ENCODE data around the gene STXBP6.

The STXBP6 gene

GRCh38 chr14:24887623-24888304 is 162.2 kb downstream of the STXBP6 start:
- DNase-seq (ENCODE audit: low spot score), result no peak

DNA sequence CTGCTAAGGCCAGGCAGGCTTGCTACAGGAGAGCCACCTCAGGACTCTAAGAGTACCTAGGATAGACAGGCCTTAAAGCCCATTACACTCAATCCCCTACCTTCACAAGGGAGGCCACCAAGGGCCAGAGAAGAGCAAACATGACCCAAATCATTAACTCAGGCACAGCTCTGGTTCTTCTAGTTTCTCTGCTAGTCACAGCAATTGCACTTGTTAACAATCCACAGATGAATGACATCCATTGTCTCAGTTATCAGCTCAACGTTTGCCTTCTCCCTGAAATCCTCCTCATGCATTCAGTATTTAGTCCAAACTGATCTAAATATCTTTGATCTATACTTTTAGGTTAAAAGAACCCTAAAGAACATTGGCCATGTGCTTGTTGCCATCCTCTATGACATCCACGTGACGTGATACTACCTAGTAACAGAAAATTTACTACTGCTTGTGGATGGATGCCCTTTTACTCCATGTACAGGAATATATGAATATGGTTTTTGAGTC is 164.5 kb downstream of the STXBP6 start:
- DNase-seq (ENCODE audit: low spot score), result peak; percentile 71

GRCh38 chr14:24883576-24883975 is 166.4 kb downstream of the STXBP6 start:
- DNase-seq (ENCODE audit: low spot score), result no peak

DNA sequence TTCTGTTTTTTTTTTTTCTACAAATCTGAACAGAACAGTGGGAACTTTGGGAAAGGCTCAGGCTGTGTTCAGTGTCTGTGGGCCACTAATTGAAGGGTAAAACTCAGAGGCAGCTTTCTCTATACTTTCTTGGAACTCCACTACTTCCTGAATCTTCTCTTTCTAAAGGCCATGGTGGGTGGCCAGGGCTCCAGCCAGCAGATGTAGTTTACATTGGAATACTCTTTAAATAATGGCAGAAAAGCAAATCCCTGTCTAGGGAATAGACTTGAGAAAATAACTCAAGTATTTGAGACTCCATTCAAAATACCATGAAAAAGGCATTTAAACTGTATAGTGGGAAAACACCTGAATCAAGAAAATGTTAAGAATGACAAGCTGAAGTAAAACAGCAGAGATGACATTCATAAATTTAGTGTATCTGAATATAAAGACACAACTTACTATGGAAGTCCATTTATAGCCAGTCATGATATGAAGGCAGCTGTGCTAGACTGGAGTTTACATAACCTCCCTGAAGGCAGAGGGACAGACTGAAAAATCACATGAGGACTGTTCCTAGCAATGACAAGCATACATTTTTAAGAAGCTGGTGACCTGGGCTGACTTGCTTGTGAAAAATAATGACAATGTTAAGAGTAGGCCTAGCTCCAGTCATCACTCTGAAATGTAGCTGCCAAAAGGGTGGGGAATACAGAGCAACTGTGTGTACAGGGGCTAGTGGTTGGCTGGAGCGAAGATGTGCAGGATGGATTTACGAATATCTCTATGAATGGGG is 168.6 kb downstream of the STXBP6 start:
- no peak for DNase-seq (ENCODE audit: low spot score)

DNA sequence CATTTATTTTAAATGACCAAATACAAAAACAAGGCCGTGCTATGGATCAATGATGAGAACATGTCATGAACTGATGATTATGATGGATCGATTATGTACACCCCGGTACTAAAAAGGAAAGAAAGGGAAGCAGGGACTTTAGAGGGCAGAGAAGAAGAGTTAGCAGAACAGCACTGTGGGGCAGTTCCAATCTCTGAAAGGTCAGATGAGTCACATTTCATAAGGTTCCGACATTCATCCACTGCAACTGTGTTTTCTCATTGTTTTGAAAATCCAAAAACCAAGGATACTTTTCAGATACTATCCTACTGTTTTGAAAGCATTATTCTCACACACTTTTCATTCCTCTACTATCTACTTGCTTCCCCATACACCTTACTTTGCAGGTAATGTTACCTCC is 169.3 kb downstream of the STXBP6 start:
- DNase-seq (ENCODE audit: low spot score), result no peak

DNA sequence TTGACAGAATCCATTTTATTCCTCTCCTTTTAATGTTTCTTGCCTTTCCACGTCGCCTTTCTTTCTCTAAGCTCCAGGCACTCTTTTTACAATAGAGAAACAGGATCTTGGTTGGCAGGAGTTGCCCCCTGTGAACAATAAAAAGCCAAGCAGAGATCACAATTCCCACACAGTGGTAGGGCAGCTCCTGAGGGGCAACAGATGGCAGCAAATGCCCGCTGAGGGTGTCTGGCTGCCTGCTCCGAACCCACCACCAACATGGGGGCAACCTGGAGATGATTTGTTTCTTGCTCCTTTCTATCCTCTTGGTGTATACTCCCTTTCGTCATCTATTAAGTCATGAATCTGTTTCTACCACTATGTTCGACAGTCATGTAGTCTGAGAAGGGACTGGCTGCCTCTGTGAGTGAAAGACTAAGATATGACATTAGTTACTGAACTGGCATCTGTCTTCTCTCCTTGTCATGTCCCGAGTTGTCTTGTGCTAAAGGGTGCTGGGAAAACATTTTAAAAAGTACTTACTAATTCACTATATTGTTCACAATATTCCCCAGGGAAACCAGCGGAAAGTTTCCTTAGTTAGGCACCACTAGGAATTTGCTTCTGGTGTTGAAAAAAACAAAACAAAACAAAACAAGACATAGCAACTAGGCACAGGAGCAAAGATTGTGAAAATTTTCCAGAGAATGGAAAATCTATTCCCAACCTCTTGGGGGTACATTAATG is 170.1 kb downstream of the STXBP6 start:
- no peak for DNase-seq (ENCODE audit: low spot score)

DNA sequence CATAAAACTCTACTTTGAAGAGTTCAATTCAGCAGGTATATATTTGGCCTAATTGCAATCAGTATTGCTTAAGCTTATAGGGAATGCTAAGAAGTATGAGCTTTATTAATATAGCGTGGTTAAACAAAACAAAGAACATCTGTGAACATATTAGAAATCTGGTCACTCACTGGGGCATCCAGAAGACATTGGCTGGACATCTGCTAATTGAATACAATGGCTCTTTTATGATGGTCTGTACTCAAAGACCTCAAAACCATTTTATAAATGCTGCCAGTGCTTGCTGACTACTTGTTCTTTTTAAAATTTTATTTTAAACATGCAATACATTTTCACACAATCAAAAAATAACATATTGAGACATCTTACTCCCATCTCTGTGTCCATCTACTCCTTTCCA is 173.0 kb downstream of the STXBP6 start:
- peak; percentile 78 for DNase-seq (ENCODE audit: low spot score)

DNA sequence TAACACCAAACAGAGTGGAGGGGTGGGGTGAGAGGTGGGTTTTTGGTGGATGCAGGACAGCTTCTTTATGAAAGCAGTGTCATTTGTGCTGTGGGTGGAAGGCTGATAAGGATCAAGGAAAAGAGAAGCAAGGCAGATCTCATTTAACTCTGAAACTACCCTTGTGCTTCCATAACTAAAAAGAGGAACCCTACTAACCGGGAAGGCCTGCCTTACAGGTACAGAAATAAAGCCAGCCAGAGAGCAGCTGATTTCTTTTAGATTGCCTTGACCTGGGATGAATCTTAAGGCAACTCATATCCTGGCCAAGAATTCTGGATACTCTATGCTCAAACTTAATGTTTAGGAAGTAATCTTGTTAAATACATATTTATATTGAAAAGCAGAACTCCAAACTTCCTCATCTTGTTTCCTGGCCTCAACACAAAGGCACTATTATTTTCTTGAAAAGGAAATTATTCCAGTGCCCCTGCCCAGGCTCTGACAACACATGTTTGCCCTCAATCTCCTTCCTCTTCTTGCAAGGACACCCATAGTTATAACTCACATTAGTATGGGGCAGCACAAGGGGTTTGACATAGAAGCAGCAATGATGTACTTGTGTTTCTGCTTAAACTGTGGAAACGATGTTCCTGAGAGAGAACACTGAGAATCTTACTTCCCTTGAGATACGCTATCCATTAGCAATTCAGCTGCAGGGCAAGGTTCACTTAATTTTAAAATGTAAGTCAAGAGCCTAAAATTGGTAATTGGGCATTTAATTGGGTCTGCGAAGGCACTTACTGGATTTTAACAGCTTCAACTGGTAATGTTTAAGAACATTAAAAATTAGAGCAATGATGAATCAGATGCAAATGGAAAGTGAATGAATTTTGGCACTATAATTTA is 173.7 kb downstream of the STXBP6 start:
- DNase-seq (ENCODE audit: low spot score), result peak; percentile 58

GRCh38 chr14:24875203-24875838 is 174.6 kb downstream of the STXBP6 start:
- no peak for DNase-seq (ENCODE audit: low spot score)

DNA sequence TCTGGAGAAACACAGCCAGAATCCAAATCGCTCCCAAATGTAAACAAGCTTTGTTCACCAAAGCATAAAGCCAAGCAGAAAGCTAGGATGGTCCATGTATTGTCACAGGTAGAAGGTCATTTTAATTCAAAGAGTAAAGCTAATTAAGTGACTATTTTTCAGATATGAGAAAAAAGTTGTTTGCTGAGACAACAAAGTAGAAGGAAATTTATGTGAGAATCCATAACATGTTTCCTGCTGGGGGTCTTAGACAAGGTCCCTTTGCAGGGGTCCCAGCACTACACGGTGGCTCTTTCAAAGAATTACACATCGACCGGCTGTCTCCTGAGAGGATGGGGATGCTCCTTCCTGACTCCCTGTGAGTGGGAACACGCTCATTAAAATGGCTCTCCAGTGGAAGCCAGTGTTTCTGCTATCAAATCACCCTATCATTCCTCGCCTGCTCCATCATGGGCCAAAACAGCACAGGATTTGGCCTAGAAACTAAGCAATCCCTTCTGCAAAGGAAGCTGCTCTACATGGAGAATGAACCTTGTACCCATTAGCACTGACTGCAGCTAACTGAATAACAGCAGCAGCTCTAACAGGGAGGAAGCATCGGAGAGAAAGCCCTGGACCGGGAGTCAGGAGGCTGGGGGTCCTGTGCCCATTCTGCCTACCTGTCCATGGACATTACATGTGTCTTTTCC is 175.3 kb downstream of the STXBP6 start:
- DNase-seq (ENCODE audit: low spot score), result no peak

DNA sequence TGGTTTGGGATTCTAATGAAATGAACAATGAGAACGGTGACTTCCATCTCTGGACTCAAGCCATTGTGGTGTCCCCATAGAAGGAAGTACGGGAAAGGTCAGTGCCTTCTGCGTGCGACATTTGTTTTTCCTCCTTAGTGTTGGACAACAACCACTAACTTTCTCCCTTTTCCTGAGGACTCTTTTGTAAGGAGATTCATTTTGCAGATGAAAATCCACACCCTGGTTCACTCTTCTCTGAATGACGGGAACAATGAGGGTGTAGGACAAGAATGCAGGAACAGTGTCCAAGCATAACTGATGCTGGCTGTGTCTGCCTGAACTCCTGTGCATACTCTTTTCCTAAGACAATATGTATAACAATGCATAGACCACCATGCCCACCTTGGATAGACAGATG is 176.4 kb downstream of the STXBP6 start:
- no peak for DNase-seq (ENCODE audit: low spot score)

DNA sequence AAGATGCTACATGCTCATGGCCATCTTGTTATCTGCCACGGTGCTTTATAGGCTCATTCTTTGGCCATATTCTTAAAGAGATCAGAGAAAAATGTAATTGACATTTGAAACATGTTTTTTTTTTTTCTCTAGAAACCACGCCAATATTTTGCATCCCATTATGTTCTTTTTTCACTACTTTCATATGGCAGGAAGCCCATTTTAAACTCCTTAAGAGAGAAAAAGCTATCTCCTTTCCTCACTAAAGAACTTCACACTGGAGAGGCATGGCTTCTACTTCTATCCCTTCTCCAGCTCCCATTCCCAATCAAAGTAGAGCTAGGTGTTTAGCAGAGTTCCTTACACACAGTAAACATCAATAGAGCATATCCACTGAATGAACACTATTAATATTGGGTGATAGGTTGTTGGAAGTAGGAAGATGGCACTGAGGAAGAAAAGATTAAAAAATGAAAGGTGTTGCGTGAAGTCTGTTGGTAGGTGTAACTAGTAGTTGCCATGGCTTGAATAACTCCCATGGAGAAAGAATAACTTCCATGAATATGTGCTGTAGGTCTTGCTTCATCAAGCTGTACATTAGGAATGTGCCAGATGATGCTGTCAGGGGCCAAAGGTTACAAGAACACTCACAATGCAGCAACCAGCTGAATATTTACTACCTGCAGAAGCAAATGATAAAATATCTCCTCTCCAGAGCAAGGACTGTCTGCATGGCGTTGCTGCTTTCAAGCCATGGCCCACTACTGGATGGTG is 178.8 kb downstream of the STXBP6 start:
- no peak for DNase-seq (ENCODE audit: low spot score)

DNA sequence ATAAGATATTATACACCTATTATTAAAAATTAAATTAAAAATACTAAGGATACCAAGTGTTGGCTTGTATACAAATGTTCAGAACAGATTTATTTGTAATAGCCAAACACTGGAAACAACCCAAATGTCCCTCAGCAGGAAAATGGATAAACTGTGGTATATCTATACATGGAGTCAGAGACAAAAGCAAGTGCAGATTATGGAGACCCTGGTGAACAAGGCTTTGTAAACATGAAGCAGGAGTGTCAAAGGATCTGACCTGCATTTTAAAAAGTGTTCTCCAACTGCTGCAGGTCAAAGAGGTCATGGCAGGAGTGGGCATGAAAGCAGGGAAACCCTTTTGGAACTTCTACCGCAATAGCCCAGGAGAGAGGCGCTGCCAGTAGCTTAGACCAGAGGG is 181.6 kb downstream of the STXBP6 start:
- DNase-seq (ENCODE audit: low spot score), result no peak

DNA sequence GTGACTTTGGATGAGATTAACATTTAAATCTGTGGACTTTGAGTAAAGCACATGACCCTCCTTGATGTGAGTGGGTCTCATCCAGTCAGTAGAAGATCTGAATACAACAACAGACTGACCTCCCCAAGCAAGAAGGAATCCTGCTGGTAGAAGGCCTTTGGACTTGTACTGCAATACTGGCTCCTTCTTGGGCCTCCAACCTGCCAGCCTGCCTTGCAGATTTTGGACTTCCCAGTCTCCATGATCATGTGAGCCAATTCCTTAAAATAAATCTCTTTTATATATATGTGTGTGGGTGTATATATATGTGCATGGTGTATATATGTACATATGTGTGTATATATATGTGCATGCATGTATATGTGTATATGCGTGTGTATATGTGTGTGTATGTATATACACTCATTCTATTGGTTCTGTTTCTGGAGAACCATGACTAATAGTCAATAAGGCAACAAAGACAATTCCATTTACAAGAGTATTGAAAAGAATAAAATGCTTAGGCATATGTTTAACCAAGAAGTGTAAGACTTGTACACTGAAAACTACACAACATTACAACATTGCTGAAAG is 183.8 kb downstream of the STXBP6 start:
- DNase-seq (ENCODE audit: low spot score), result no peak

DNA sequence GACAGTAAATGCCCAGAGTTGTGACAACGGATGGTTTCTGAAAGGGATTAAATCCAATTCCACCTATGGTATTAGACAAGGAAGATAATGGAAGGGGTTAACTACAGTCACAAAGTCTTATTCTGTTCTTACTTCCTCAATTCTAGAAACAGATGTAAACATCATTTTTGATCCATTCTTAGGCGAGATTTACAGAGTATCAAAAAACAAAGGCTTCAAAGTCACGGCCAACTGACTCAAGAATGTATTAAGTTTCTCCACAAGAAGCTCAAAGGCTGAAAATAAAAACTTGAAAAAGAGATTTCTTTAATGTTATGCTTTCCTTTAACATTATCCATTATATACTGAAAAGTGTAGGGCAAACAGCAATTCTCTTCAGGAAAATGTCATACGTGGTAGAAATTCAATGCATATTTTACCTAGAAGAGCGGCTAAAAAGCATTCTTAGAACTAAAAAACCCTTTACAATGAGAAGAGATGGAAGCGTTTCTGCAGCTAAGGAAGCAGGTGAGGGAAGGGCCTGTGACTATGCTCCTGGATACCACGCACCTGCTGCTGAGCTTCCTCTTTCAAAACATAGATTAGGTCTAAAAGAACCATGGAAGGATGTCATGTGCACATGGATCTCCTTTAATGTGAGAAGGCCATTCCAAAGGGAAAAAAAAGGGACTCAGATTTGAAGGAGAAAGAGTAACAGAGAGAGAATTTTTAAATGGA is 185.8 kb downstream of the STXBP6 start:
- DNase-seq (ENCODE audit: low spot score), result no peak

DNA sequence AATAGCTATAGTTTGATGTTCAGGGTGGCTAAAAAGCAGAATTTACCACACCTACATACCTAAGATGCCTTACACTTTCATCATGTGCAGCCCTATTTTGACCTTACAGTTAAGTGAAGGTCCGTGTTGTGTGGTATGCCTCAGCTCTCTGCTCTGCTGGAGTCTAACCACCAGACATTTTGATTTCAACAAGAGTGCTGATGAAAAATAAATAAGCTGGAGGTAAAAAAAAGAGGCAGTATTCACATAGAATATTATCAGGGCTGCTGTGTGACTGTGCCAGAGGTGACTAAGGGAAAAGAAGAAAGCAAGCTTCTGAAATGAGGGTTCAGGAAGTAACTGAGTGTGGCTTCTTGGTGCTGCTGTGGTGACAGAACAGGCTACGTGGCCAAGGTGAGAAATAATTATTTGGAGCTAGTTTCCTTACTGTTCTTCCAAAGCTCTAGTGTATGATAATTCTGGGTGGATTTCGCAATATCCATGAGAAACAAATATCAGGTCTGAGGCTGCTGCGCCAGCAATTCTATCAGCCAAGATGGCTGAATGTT is 188.8 kb downstream of the STXBP6 start:
- DNase-seq (ENCODE audit: low spot score), result no peak

DNA sequence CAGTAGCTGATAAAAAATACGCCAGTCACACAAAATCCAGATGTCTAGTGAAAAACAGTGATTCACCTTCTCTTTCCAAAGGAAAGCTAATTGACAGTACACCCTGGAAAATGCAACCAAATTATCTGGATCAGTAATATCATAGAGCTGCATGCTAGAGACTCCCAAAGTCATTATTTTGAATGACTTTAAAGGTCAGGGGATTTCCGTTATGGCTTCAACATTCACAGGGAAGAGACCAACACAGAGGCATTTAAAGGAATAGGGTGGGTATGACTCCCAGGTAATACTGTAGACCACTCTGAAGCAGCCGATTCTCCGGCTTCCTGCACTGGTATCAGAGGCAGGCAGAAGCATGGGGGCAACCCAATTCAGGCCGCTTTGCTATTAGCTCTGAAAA is 190.4 kb downstream of the STXBP6 start:
- no peak for DNase-seq (ENCODE audit: low spot score)

DNA sequence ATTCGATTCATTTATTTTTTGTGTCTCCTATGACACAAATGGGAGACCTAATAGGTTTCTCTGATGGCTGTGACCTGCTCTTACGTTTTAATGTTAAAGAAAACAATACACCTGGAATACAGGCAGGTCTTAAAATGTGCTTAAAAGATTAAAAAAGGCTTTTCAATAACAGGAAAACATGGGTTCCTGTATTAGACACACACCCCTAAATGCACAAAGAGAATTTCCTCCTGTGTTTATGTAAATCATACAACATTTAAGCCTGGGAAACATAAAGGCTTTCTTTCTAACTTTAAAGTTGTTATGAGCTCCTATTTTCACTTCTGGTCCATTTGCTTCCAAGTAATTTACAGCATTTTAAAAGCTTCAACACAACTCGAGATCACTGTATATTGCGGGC is 191.3 kb downstream of the STXBP6 start:
- no peak for DNase-seq (ENCODE audit: low spot score)

GRCh38 chr14:24858052-24858451 is 191.9 kb downstream of the STXBP6 start:
- no peak for DNase-seq (ENCODE audit: low spot score)

Data from Ammon's horn (tissue), 1 donor.